ENCODE data around the gene KIAA0513. TPM values are rescaled to one million over a fixed set of nuclear protein-coding genes. Genes with fewer than 3 reads are reported as not detected.
A peak's percentile ranks its signal among the peaks of the same experiment; 100 is the strongest.
"Not testable (repeated sequence)": the region's sequence is repeated elsewhere in the genome, so short reads cannot be mapped to it uniquely, and the experiment has no call there.

KIAA0513 gene
- total and polyA plus RNA-seq, 2 experiments from 2014 or later = 5.3 to 5.4 TPM

DNA sequence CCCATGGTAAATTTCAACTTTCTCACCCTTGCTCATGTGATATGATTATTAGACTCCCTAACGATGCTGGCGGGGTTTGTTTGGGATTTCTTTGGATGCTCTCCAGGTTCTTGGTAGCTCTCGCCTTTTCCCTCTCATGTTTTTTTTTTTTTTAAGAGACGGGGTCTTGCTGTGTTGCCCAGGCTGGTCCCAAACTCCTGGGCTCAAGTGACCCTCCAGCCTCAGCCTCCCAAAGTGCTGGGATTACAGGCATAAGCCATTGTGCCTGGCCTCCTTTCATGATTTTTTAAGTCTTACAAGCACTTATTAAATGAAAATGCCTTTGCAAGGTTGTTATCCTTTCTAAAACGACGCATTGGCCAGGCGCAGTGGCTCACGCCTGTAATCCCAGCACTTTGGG lies 24.1 kb downstream of the KIAA0513 start:
- peaks cover 22% of the 10 kb centered on the region for H3F3A ChIP-seq (ENCODE audit: insufficient read depth)
- H3K79me2 ChIP-seq (ENCODE audit: insufficient read depth) = 0 out of 2 replicates have a peak, but pooled peaks cover 3% of the 10 kb centered on the region
- no peak overlapping the region for H3K4me2 ChIP-seq (ENCODE audit: unreplicated experiment)
- DNase-seq = no peak
- WGBS, 2 experiments (ENCODE audit: low coverage in 1 of 2, low lambda C conversion rate in 2 of 2, missing lambda C conversion rate in 2 of 2) = 91% methylated on average over 8 of the region's 8 CpGs
- no peaks in the 10 kb centered on the region for H3K36me3 ChIP-seq (ENCODE audit: low read depth)
- H3K27ac ChIP-seq = no peak overlapping the region
- no peaks in the 10 kb centered on the region for H3K9me3 ChIP-seq (ENCODE audit: low read depth)
- TF ChIP-seq EZH2 (IDR thresholded peaks at IDR 0.05; ENCODE audit: insufficient read depth, poor library complexity, severe bottlenecking) (no peak), EZH2phosphoT487 (IDR thresholded peaks at IDR 0.05; ENCODE audit: insufficient read depth, low read depth) (no peak)
- H4K20me1 ChIP-seq (ENCODE audit: insufficient read depth) = no peaks in the 10 kb centered on the region
- peaks cover 20% of the 10 kb centered on the region for H3K4me1 ChIP-seq (ENCODE audit: insufficient read depth)
- H3K9me2 ChIP-seq (ENCODE audit: insufficient read depth) = no peaks in the 10 kb centered on the region
- H3K4me3 ChIP-seq = no peak overlapping the region
- H3K9ac ChIP-seq = no peak overlapping the region
- H2AFZ ChIP-seq = no peak overlapping the region
- no peaks in the 10 kb centered on the region for H3K27me3 ChIP-seq (replicated peaks; ENCODE audit: insufficient read depth)
- in situ Hi-C loops (cut with MboI) = no loop called here

GRCh38 chr16:85052536-85052935 lies 24.9 kb downstream of the KIAA0513 start:
- no peaks in the 10 kb centered on the region for H3K36me3 ChIP-seq (ENCODE audit: low read depth)
- no peaks in the 10 kb centered on the region for H3K9me2 ChIP-seq (ENCODE audit: insufficient read depth)
- H3K4me3 ChIP-seq = no peak overlapping the region
- peaks cover 20% of the 10 kb centered on the region for H3K4me1 ChIP-seq (ENCODE audit: insufficient read depth)
- H3K4me2 ChIP-seq (ENCODE audit: unreplicated experiment) = no peak overlapping the region
- H2AFZ ChIP-seq = no peak overlapping the region
- WGBS, 2 experiments (ENCODE audit: low coverage in 1 of 2, low lambda C conversion rate in 2 of 2, missing lambda C conversion rate in 2 of 2) = 97% methylated on average over 10 of the region's 10 CpGs
- H3K9ac ChIP-seq = no peak overlapping the region
- 0 out of 2 replicates have a peak, but pooled peaks cover 3% of the 10 kb centered on the region for H3K79me2 ChIP-seq (ENCODE audit: insufficient read depth)
- H3K27me3 ChIP-seq (replicated peaks; ENCODE audit: insufficient read depth) = no peaks in the 10 kb centered on the region
- no peaks in the 10 kb centered on the region for H4K20me1 ChIP-seq (ENCODE audit: insufficient read depth)
- H3K9me3 ChIP-seq (ENCODE audit: low read depth) = no peaks in the 10 kb centered on the region
- H3K27ac ChIP-seq = no peak overlapping the region
- no peak for DNase-seq
- in situ Hi-C loops (cut with MboI) = no loop called here
- no peak for TF ChIP-seq EZH2phosphoT487 (IDR thresholded peaks at IDR 0.05; ENCODE audit: insufficient read depth, low read depth)
- TF ChIP-seq EZH2 (IDR thresholded peaks at IDR 0.05; ENCODE audit: insufficient read depth, poor library complexity, severe bottlenecking) = no peak
- peaks cover 22% of the 10 kb centered on the region for H3F3A ChIP-seq (ENCODE audit: insufficient read depth)

DNA sequence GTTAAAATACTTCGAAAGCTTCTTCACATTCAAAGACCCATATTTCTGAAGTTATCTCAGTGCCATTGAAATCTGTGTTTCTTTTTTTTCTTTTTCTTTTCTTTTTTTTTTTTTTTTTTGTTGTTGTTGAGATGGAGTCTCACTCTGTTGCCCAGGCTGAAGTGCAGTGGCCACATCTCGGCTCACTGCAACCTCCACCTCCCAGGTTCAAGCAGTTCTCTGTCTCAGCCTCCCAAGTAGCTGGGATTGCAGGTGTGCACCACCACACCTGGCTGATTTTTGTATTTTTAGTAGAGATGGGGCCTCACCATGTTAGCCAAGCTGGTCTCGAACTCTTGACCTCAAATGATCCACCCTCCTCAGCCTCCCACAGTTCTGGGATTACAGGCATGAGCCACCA lies 26.7 kb downstream of the KIAA0513 start:
- H3K9ac ChIP-seq; H3K4me3 ChIP-seq; H3K79me2 ChIP-seq (ENCODE audit: insufficient read depth); DNase-seq; H3K4me2 ChIP-seq (ENCODE audit: unreplicated experiment); H2AFZ ChIP-seq; H3K27ac ChIP-seq; H3K27me3 ChIP-seq (replicated peaks; ENCODE audit: insufficient read depth); in situ Hi-C loops (cut with MboI); H4K20me1 ChIP-seq (ENCODE audit: insufficient read depth); H3K36me3 ChIP-seq (ENCODE audit: low read depth); H3K9me2 ChIP-seq (ENCODE audit: insufficient read depth); H3K9me3 ChIP-seq (ENCODE audit: low read depth): not testable (repeated sequence)
- H3F3A ChIP-seq (ENCODE audit: insufficient read depth) = peaks cover 22% of the 10 kb centered on the region
- peaks cover 20% of the 10 kb centered on the region for H3K4me1 ChIP-seq (ENCODE audit: insufficient read depth)
- 70 to 81% methylated on average over 3 of the region's 3 CpGs for WGBS, 2 experiments (ENCODE audit: low coverage in 1 of 2, low lambda C conversion rate in 2 of 2, missing lambda C conversion rate in 2 of 2)

GRCh38 chr16:85054948-85055492 lies 27.4 kb downstream of the KIAA0513 start:
- in situ Hi-C loops (cut with MboI) = no loop called here
- WGBS, 2 experiments (ENCODE audit: low coverage in 1 of 2, low lambda C conversion rate in 2 of 2, missing lambda C conversion rate in 2 of 2) = 45 to 50% methylated on average over 6 of the region's 6 CpGs
- Histone ChIP-seq H3K9me3 (ENCODE audit: low read depth) (no peaks in the 10 kb centered on the region), H2AFZ (peak overlapping the region; percentile 54), H4K20me1 (ENCODE audit: insufficient read depth) (no peaks in the 10 kb centered on the region), H3K9ac (peak overlapping the region; percentile 40), H3K36me3 (ENCODE audit: low read depth) (no peaks in the 10 kb centered on the region), H3K4me2 (ENCODE audit: unreplicated experiment) (peak overlapping the region; percentile 87), H3K4me1 (ENCODE audit: insufficient read depth) (peaks cover 20% of the 10 kb centered on the region), H3K27ac (peak overlapping the region; percentile 44), H3K4me3 (peak overlapping the region; percentile 65), H3K27me3 (replicated peaks; ENCODE audit: insufficient read depth) (no peaks in the 10 kb centered on the region), H3F3A (ENCODE audit: insufficient read depth) (peaks cover 22% of the 10 kb centered on the region), H3K9me2 (ENCODE audit: insufficient read depth) (no peaks in the 10 kb centered on the region), H3K79me2 (ENCODE audit: insufficient read depth) (0 out of 2 replicates have a peak, but pooled peaks cover 3% of the 10 kb centered on the region)
- no peak for DNase-seq
- TF ChIP-seq EZH2 (IDR thresholded peaks at IDR 0.05; ENCODE audit: insufficient read depth, poor library complexity, severe bottlenecking) (no peak), EZH2phosphoT487 (IDR thresholded peaks at IDR 0.05; ENCODE audit: insufficient read depth, low read depth) (no peak)

Data from GM23248 (cell line).